Endodermal cell (in vitro differentiated cells): ENCODE data around the gene DNPH1. TPM values are rescaled to one million over a fixed set of nuclear protein-coding genes. Genes with fewer than 3 reads are reported as not detected.

ENCODE experiments used
- DNase-seq: peaks from one replicate; pipeline ENCODE4 v3.0.0-alpha.2; 2017
- H3K27ac ChIP-seq: 2 replicates; pipeline ENCODE4 v1.5.1; 2013; ENCODE audit warnings: mild to moderate bottlenecking, low read depth, low read length, moderate library complexity
- H3K27me3 ChIP-seq: 2 replicates; pipeline ENCODE4 v1.6.1; 2013; ENCODE audit warnings: mild to moderate bottlenecking, low read length, moderate library complexity; ENCODE audit not compliant: insufficient read depth, control insufficient read depth, poor library complexity, severe bottlenecking
- H3K36me3 ChIP-seq: 2 replicates; pipeline ENCODE4 v1.7.0; 2013; ENCODE audit warnings: mild to moderate bottlenecking, low read length, moderate library complexity; ENCODE audit not compliant: control insufficient read depth, insufficient read depth
- H3K4me1 ChIP-seq: one replicate; pipeline ENCODE4 v1.7.0; 2013; ENCODE audit warnings: low read length; ENCODE audit not compliant: control insufficient read depth, insufficient read depth
- H3K4me3 ChIP-seq: 2 replicates; pipeline ENCODE4 v1.5.1; 2013; ENCODE audit warnings: mild to moderate bottlenecking, low read length, moderate library complexity
- H3K9ac ChIP-seq: 2 replicates; pipeline ENCODE4 v1.6.1; 2013; ENCODE audit warnings: mild to moderate bottlenecking, low read length, moderate library complexity; ENCODE audit not compliant: poor library complexity, severe bottlenecking; ENCODE audit errors: extremely low read depth
- H3K9me3 ChIP-seq: 2 replicates; pipeline ENCODE4 v1.6.1; 2013; ENCODE audit warnings: mild to moderate bottlenecking, low read length, moderate library complexity; ENCODE audit not compliant: control insufficient read depth
- H3K27ac Mint-ChIP-seq: 2 replicates; pipeline ENCODE4 v1.8.0; 2020; ENCODE audit warnings: mixed read lengths
- H3K27me3 Mint-ChIP-seq: 2 replicates; pipeline ENCODE4 v1.8.0; 2021; ENCODE audit warnings: mild to moderate bottlenecking, mixed read lengths; ENCODE audit not compliant: insufficient read depth
- H3K36me3 Mint-ChIP-seq: 2 replicates; pipeline ENCODE4 v1.8.0; 2020; ENCODE audit warnings: low read depth, mixed read lengths
- H3K4me1 Mint-ChIP-seq: 2 replicates; pipeline ENCODE4 v1.8.0; 2020; ENCODE audit warnings: mixed read lengths
- H3K4me3 Mint-ChIP-seq: 2 replicates; pipeline ENCODE4 v1.8.0; 2020; ENCODE audit warnings: mild to moderate bottlenecking, moderate library complexity, mixed read lengths
- H3K9me3 Mint-ChIP-seq: 2 replicates; pipeline ENCODE4 v1.8.0; 2020; ENCODE audit warnings: mild to moderate bottlenecking, mixed read lengths
- WGBS, 2 experiments: methylation state at CpG; one replicate each; pipeline versions ENCODE4 v1.1.5 to v1.1.7; 2013; ENCODE audit warnings: missing lambda C conversion rate in 2 of 2, mixed read lengths in 1 of 2; ENCODE audit not compliant: insufficient coverage in 1 of 2, insufficient read length in 1 of 2; 5-methylcytosine and 5-hydroxymethylcytosine counted together
- total RNA-seq, 2 donors: library from RNA; stranded (reverse); fragmentation: NEBNext Ultra II Directional in 1 of 2; extraction: Animal tissue kit (Norgen Biotek cat#: 25700) in 1 of 2; gene quantifications; 2 replicates in 1 of 2; 3 replicates in 1 of 2; pipeline ENCODE4 v1.2.1, GENCODE V29; 2021
- TF ChIP-seq, protein P1 (sequence below): fragments of 200-600 bp; sonication (generic); conservative IDR thresholded peaks from 2 replicates; pipeline ENCODE4 v1.5.0; 2021; ENCODE audit warnings: antibody characterized with exemption, mild to moderate bottlenecking

The DNPH1 gene
- total RNA-seq, 2 donors from 2014 or later, result 48.2 to 66.5 TPM

DNA sequence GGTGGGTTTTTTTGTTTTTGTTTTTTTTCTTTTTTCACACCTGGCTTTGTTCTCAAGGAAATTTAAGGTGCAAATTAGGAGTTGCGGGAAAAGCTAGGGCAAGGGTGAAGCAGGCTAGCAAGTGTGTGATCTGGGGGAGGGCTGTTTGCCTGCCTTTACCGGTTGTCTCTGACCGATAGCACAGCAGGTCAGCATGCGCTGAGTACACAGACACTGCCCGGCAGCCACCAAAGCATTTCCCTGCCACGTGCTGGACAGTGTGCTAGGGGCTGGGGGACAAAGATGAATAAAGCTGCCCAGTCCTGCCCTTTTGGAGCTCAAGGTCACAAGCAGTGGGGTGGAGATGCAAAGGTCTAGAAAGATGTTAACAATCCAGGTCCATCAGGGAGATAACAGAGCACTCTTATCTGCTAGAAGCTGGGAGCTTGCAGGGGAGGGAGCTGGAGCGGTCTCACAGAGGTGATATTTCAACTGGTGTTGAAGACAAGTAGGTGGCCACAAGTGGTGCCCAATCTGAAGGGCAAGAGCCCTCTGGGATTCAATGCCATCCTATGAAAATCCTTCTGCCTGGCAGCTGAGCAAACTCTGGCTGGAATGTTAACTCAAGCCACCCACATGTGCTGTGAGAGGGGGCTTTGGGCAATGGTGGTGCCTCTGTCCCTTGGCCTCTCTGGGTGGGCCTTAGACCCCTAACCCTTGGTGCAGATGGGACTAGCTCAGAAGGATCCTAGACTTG is 38.5 kb upstream of the DNPH1 start:
- H3K36me3 ChIP-seq, result no peaks in the 10 kb centered on the region
- Mint-ChIP-seq H3K27me3 (peaks cover 39% of the 10 kb centered on the region), H3K4me3 (peak overlapping the region; percentile 0), H3K36me3 (no peaks in the 10 kb centered on the region), H3K9me3 (no peaks in the 10 kb centered on the region), H3K27ac (peak overlapping the region; percentile 76), H3K4me1 (peaks cover 41% of the 10 kb centered on the region)
- peaks cover 15% of the 10 kb centered on the region for H3K27me3 ChIP-seq
- H3K4me1 ChIP-seq, result peaks cover 9% of the 10 kb centered on the region
- H3K27ac ChIP-seq, result no peak overlapping the region
- no peaks in the 10 kb centered on the region for H3K9me3 ChIP-seq
- TF ChIP-seq, protein P1, sequence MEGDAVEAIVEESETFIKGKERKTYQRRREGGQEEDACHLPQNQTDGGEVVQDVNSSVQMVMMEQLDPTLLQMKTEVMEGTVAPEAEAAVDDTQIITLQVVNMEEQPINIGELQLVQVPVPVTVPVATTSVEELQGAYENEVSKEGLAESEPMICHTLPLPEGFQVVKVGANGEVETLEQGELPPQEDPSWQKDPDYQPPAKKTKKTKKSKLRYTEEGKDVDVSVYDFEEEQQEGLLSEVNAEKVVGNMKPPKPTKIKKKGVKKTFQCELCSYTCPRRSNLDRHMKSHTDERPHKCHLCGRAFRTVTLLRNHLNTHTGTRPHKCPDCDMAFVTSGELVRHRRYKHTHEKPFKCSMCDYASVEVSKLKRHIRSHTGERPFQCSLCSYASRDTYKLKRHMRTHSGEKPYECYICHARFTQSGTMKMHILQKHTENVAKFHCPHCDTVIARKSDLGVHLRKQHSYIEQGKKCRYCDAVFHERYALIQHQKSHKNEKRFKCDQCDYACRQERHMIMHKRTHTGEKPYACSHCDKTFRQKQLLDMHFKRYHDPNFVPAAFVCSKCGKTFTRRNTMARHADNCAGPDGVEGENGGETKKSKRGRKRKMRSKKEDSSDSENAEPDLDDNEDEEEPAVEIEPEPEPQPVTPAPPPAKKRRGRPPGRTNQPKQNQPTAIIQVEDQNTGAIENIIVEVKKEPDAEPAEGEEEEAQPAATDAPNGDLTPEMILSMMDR, result peak; percentile 4
- WGBS, 2 experiments, result 17 to 31% methylated on average over 5 to 7 of the region's 7 CpGs
- DNase-seq, result peak; percentile 84
- peak overlapping the region; percentile 39 for H3K4me3 ChIP-seq
- H3K9ac ChIP-seq, result no peak overlapping the region

DNA sequence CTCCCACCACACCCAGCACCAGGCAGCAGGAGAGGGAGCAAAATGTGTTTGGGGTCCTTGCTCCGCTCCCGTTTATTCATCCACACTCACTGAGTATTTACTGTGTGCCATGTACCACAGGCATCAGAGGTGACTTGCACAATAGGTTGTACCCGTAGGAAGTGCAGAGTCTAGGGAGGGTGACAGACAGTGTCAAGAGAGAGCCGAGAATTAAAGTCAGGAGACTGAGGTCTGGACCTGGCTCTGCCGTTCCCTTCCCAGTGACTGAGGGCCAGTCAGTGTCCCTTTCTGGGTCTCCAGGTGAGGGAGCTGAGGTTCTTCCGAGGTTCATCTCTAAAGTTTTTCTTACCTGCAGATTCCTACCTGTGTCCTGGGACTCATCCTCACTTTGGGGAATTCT is 36.3 kb upstream of the DNPH1 start:
- TF ChIP-seq, protein P1, result peak; percentile 47
- Mint-ChIP-seq H3K4me3 (no peak overlapping the region), H3K9me3 (no peaks in the 10 kb centered on the region), H3K4me1 (peaks cover 49% of the 10 kb centered on the region), H3K36me3 (no peaks in the 10 kb centered on the region), H3K27ac (no peak overlapping the region), H3K27me3 (peaks cover 20% of the 10 kb centered on the region)
- H3K36me3 ChIP-seq, result no peaks in the 10 kb centered on the region
- H3K27me3 ChIP-seq, result peaks cover 12% of the 10 kb centered on the region
- no peak overlapping the region for H3K27ac ChIP-seq
- no peak for DNase-seq
- H3K4me3 ChIP-seq, result no peak overlapping the region
- WGBS, 2 experiments, result 81 to 84% methylated on average over 6 of the region's 6 CpGs
- H3K9me3 ChIP-seq, result no peaks in the 10 kb centered on the region
- no peak overlapping the region for H3K9ac ChIP-seq
- peaks cover 9% of the 10 kb centered on the region for H3K4me1 ChIP-seq

DNA sequence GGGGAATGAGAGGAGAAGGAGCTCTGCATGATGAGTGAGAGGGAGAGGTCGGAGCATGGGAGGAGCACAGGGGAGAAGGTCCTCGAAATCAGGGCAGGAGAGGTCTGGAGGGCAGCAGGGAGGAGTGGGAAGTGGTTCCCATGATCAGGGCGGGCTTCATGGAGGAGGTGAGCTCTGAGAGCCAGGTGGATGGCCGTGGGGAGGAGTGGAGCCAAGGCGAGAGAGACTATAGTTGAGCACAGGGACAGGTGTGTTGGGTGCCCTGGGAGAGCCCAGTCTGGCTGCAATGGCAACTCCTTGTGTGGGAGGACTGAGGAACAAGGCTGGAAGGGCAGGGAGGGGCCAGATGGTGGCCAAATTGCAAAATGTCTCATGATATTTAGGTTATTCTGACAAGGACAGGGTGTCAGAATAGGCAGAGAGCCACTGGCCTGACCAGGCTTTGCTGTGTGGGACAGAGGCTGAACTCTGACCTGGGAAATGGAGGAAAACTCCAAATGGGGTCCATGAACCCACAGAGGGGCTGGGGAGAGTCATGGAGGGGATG is 35.4 kb upstream of the DNPH1 start:
- Histone ChIP-seq H3K4me3 (no peak overlapping the region), H3K27ac (no peak overlapping the region), H3K36me3 (no peaks in the 10 kb centered on the region), H3K9ac (no peak overlapping the region), H3K9me3 (no peaks in the 10 kb centered on the region), H3K27me3 (peaks cover 12% of the 10 kb centered on the region), H3K4me1 (peaks cover 9% of the 10 kb centered on the region)
- Mint-ChIP-seq H3K4me3 (no peak overlapping the region), H3K27me3 (peaks cover 13% of the 10 kb centered on the region), H3K36me3 (no peaks in the 10 kb centered on the region), H3K27ac (no peak overlapping the region), H3K9me3 (no peaks in the 10 kb centered on the region), H3K4me1 (peaks cover 41% of the 10 kb centered on the region)
- TF ChIP-seq, protein P1, result no peak
- 86 to 90% methylated on average over 5 of the region's 5 CpGs for WGBS, 2 experiments
- DNase-seq, result no peak
